K562 (cell line): Measurements from ENCODE around the gene ACBD4. TPM values are rescaled to one million over a fixed set of nuclear protein-coding genes. Genes with fewer than 3 reads are reported as not detected.

Experiments
- AFF1 ChIP-seq, 2 experiments: fragments of 450-650 bp; IDR thresholded peaks; 2 replicates each; pipeline ENCODE4 v1.6.1; 2018; ENCODE audit warnings: mild to moderate bottlenecking in 2 of 2, low read depth in 1 of 2; ENCODE audit not compliant: partially characterized antibody in 2 of 2
- C11orf30 ChIP-seq: fragments of 450-650 bp; IDR thresholded peaks from 2 replicates; pipeline ENCODE4 v1.6.1; 2016; ENCODE audit warnings: low read depth, mild to moderate bottlenecking
- EP300 ChIP-seq: IDR thresholded peaks from 2 replicates; pipeline ENCODE4 v1.6.1; 2012; ENCODE audit warnings: low read length, improper control_type of control experiment
- GATAD2A ChIP-seq: fragments of 450-650 bp; IDR thresholded peaks from 2 replicates; pipeline ENCODE4 v1.6.1; 2017
- HIVEP1 ChIP-seq: fragments of 250-450 bp; sonication (Bioruptor Pico); IDR thresholded peaks from 2 replicates; pipeline ENCODE4 v1.4.0; 2020; ENCODE audit warnings: mild to moderate bottlenecking
- KHSRP ChIP-seq: fragments of 450-650 bp; IDR thresholded peaks from 2 replicates; pipeline ENCODE4 v1.6.1; 2017
- MYC ChIP-seq, 2 experiments: fragments of 250-450 bp in 1 of 2; sonication (Bioruptor Pico) in 1 of 2; IDR thresholded peaks; 2 replicates each; pipeline versions ENCODE4 v1.5.1 to v1.6.1; 2012 to 2021; ENCODE audit warnings: low read depth in 2 of 2, borderline replicate concordance in 1 of 2, improper control_type of control experiment in 1 of 2, low read length in 1 of 2, mild to moderate bottlenecking in 1 of 2, moderate library complexity in 1 of 2
- NBN ChIP-seq: fragments of 450-650 bp; IDR thresholded peaks from 2 replicates; pipeline ENCODE4 v1.6.1; 2016; ENCODE audit warnings: low read depth, mild to moderate bottlenecking
- NCOA4 ChIP-seq: fragments of 450-650 bp; IDR thresholded peaks from 2 replicates; pipeline ENCODE4 v1.6.1; 2018; ENCODE audit warnings: mild to moderate bottlenecking; ENCODE audit not compliant: partially characterized antibody
- NR3C1 ChIP-seq: sonication (generic); formaldehyde crosslinking; IDR thresholded peaks from 2 replicates; pipeline ENCODE4 v1.8.1; 2022; ENCODE audit warnings: missing genetic modification reagents
- RAD21 ChIP-seq, 2 experiments: fragments of 250-450 bp in 1 of 2; fragments of 450-650 bp in 1 of 2; sonication (Bioruptor Pico) in 1 of 2; formaldehyde crosslinking in 1 of 2; IDR thresholded peaks in 1 of 2; conservative IDR thresholded peaks in 1 of 2; 2 replicates each; pipeline versions ENCODE4 v1.4.0 to v1.8.0; 2020 to 2022; ENCODE audit warnings: mild to moderate bottlenecking in 2 of 2, moderate library complexity in 1 of 2
- RHOXF2B ChIP-seq: fragments of 250-450 bp; sonication (Bioruptor Pico); conservative IDR thresholded peaks from 2 replicates; pipeline ENCODE4 v1.5.1; 2021
- SPI1 ChIP-seq: IDR thresholded peaks from 2 replicates; pipeline ENCODE4 v1.6.1; 2011; ENCODE audit warnings: low read depth, low read length, control low read depth, borderline replicate concordance
- SRSF3 ChIP-seq: fragments of 200-400 bp; formaldehyde crosslinking; IDR thresholded peaks from 2 replicates; pipeline ENCODE4 v1.6.1; 2016; ENCODE audit warnings: mild to moderate bottlenecking, low read length, moderate library complexity; ENCODE audit not compliant: insufficient read depth
- VEZF1 ChIP-seq: fragments of 200-800 bp; sonication (Bioruptor generic); IDR thresholded peaks from 2 replicates; pipeline ENCODE4 v1.6.1; 2017; ENCODE audit warnings: missing genetic modification characterization, missing compliant biosample characterization
- ZNF146 ChIP-seq: IDR thresholded peaks from one replicate; pipeline ENCODE4 v1.6.1; 2018; ENCODE audit warnings: missing compliant biosample characterization; ENCODE audit not compliant: unreplicated experiment
- ZNF263 ChIP-seq: sonication (generic); formaldehyde crosslinking; IDR thresholded peaks from 2 replicates; pipeline ENCODE4 v1.8.0; 2022; ENCODE audit warnings: mild to moderate bottlenecking, missing genetic modification reagents, borderline replicate concordance
- ZNF316 ChIP-seq: fragments of 450-650 bp; IDR thresholded peaks from 2 replicates; pipeline ENCODE4 v1.6.1; 2016
- ZNF740 ChIP-seq, 3 experiments: fragments of 200-800 bp in 1 of 3; sonication (Bioruptor generic) in 1 of 3; sonication (generic) in 1 of 3; formaldehyde crosslinking in 1 of 3; IDR thresholded peaks; 2 replicates each; pipeline versions ENCODE4 v1.6.1 to v1.8.0; 2016 to 2022; ENCODE audit warnings: mild to moderate bottlenecking in 2 of 3, missing compliant biosample characterization in 2 of 3, missing genetic modification characterization in 2 of 3, missing genetic modification reagents in 1 of 3
- polyA plus RNA-seq, 8 experiments: library from polyadenylated mRNA; depleted of rRNA in 4 of 8; stranded (reverse) in 5 of 8; unstranded in 3 of 8; fragments of >200 nt; fragmentation: Nextera tagmentation in 2 of 8; fragmentation: Illumina TruSeq in 1 of 8; extraction: Ambion mirVana in 2 of 8; extraction: Trizol in 1 of 8; gene quantifications; 2 replicates each; pipeline versions ENCODE4 v1.2.1 to v1.2.3, GENCODE V29; 2011 to 2014; ENCODE audit warnings: inconsistent platforms in 1 of 8, missing spikeins in 1 of 8
- total RNA-seq, 7 experiments: library from RNA; depleted of rRNA in 6 of 7; stranded (reverse); fragments of >200 nt in 6 of 7; fragmentation: Illumina TruSeq in 2 of 7; extraction: Trizol in 2 of 7; gene quantifications; 2 replicates each; pipeline versions ENCODE4 v1.2.1 to v1.2.3, GENCODE V29; 2011 to 2021; ENCODE audit warnings: low replicate concordance in 1 of 7

ACBD4 gene
- total and polyA plus RNA-seq, 9 of the 15 experiments (the other 6 are each of a cell fraction or from before 2014, with no cell fraction given): 0.14 to 6.9 (median 4.6) TPM

GRCh38 chr17:45132572-45133463 is 2.7 kb upstream of the ACBD4 start (continued):
- TF ChIP-seq ZNF740 (CRISPR knock-in tag; IDR thresholded peaks at IDR 0.05): no peak
- TF ChIP-seq ZNF740 (tag; IDR thresholded peaks at IDR 0.05): no peak
- peak; percentile 78; the same call in 1 of the 2 replicates for TF ChIP-seq GATAD2A
- TF ChIP-seq MYC (IDR thresholded peaks at IDR 0.05; ENCODE audit: low read depth, low read length): peak; percentile 24; the same call in 1 of the 2 replicates
- TF ChIP-seq MYC (CRISPR knock-in tag; IDR thresholded peaks at IDR 0.05; ENCODE audit: borderline replicate concordance, low read depth): peak; percentile 66
- no peak for TF ChIP-seq NBN
- TF ChIP-seq ZNF263 (CRISPR knock-in tag): 0 out of 2 replicates have a peak, but pooled peaks have one; percentile 26
- no peak for TF ChIP-seq EP300
- TF ChIP-seq HIVEP1: no peak
- TF ChIP-seq NCOA4: no peak
- TF ChIP-seq SPI1: no peak
- no peak for TF ChIP-seq AFF1 (IDR thresholded peaks at IDR 0.05; ENCODE audit: low read depth in 1 of 2, partially characterized antibody in 2 of 2)
- no peak for TF ChIP-seq C11orf30
- TF ChIP-seq ZNF316: no peak
- TF ChIP-seq RAD21 (CRISPR knock-in tag; conservative IDR thresholded peaks at IDR 0.05 in 1 of 2, IDR thresholded peaks at IDR 0.05 in 1 of 2): peak; percentile 60 to 82
- no peak for TF ChIP-seq SRSF3
- TF ChIP-seq KHSRP: 0 out of 2 replicates have a peak, but pooled peaks have one; percentile 25
- no peak for TF ChIP-seq ZNF146 (CRISPR knock-in tag)
- no peak for TF ChIP-seq RHOXF2B (CRISPR knock-in tag)
- TF ChIP-seq VEZF1 (CRISPR knock-in tag): peak; percentile 8
- no peak for TF ChIP-seq NR3C1 (CRISPR knock-in tag)
